Effector memory CD4-positive, alpha-beta T cell (primary cell): ENCODE data around the gene ZDHHC13.

Source experiments
- DNase-seq, 3 donors: peaks; one replicate each; pipeline ENCODE4 v3.0.0-alpha.2; 2020
- H3K27ac ChIP-seq: 2 replicates; pipeline ENCODE4 v1.7.0; 2013; ENCODE audit warnings: mild to moderate bottlenecking, low read length, moderate library complexity; ENCODE audit not compliant: insufficient read depth, poor library complexity, severe bottlenecking
- H3K27me3 ChIP-seq: replicated peaks from 2 replicates; pipeline ENCODE4 v1.7.0; 2013; ENCODE audit warnings: mild to moderate bottlenecking, low read length; ENCODE audit not compliant: insufficient read depth, control insufficient read depth, poor library complexity, severe bottlenecking
- H3K36me3 ChIP-seq: 2 replicates; pipeline ENCODE4 v1.7.0; 2013; ENCODE audit warnings: mild to moderate bottlenecking, low read length, moderate library complexity; ENCODE audit not compliant: control insufficient read depth, insufficient read depth
- H3K4me1 ChIP-seq: 2 replicates; pipeline ENCODE4 v1.7.0; 2013; ENCODE audit warnings: low read length, mild to moderate bottlenecking; ENCODE audit not compliant: control insufficient read depth, insufficient read depth, poor library complexity, severe bottlenecking
- H3K4me3 ChIP-seq: 2 replicates; pipeline ENCODE4 v1.7.0; 2013; ENCODE audit warnings: low read length, low read depth, mild to moderate bottlenecking; ENCODE audit not compliant: insufficient read depth, poor library complexity, severe bottlenecking
- H3K9me3 ChIP-seq: 2 replicates; pipeline ENCODE4 v1.7.0; 2013; ENCODE audit warnings: mild to moderate bottlenecking, low read length, moderate library complexity; ENCODE audit not compliant: control insufficient read depth

ZDHHC13 gene

GRCh38 chr11:19185036-19185435, 68.1 kb downstream of the ZDHHC13 start:
- Histone ChIP-seq H3K27me3 (no peaks in the 10 kb centered on the region), H3K4me3 (no peak overlapping the region), H3K36me3 (no peaks in the 10 kb centered on the region), H3K4me1 (no peaks in the 10 kb centered on the region), H3K27ac (no peak overlapping the region), H3K9me3 (no peaks in the 10 kb centered on the region)
- DNase-seq: no peak

- Histone ChIP-seq H3K36me3 (no peaks in the 10 kb centered on the region), H3K4me1 (no peaks in the 10 kb centered on the region), H3K9me3 (no peaks in the 10 kb centered on the region), H3K27me3 (no peaks in the 10 kb centered on the region), H3K4me3 (no peak overlapping the region), H3K27ac (no peak overlapping the region)
- no peak for DNase-seq
Measured at GRCh38 chr11:19185516-19186052, 68.6 kb downstream of the ZDHHC13 start.

GRCh38 chr11:19187114-19187832, 70.3 kb downstream of the ZDHHC13 start:
- Histone ChIP-seq H3K27me3 (no peaks in the 10 kb centered on the region), H3K4me3 (no peak overlapping the region), H3K27ac (no peak overlapping the region), H3K36me3 (no peaks in the 10 kb centered on the region), H3K4me1 (no peaks in the 10 kb centered on the region), H3K9me3 (no peaks in the 10 kb centered on the region)
- DNase-seq: no peak

GRCh38 chr11:19187833-19188258, 70.9 kb downstream of the ZDHHC13 start:
- Histone ChIP-seq H3K9me3 (no peaks in the 10 kb centered on the region), H3K4me3 (no peak overlapping the region), H3K4me1 (no peaks in the 10 kb centered on the region), H3K27ac (no peak overlapping the region), H3K36me3 (no peaks in the 10 kb centered on the region), H3K27me3 (no peaks in the 10 kb centered on the region)
- no peak for DNase-seq

- no peaks in the 10 kb centered on the region for H3K36me3 ChIP-seq
- H3K4me3 ChIP-seq: no peak overlapping the region
- no peaks in the 10 kb centered on the region for H3K4me1 ChIP-seq
- DNase-seq: no peak
- H3K9me3 ChIP-seq: no peaks in the 10 kb centered on the region
- no peak overlapping the region for H3K27ac ChIP-seq
- H3K27me3 ChIP-seq: no peaks in the 10 kb centered on the region
Measured at GRCh38 chr11:19191530-19192169, 74.7 kb downstream of the ZDHHC13 start.

GRCh38 chr11:19193916-19194315, 76.9 kb downstream of the ZDHHC13 start:
- Histone ChIP-seq H3K27me3 (no peaks in the 10 kb centered on the region), H3K9me3 (no peaks in the 10 kb centered on the region), H3K4me1 (no peaks in the 10 kb centered on the region), H3K36me3 (no peaks in the 10 kb centered on the region), H3K4me3 (no peak overlapping the region), H3K27ac (no peak overlapping the region)
- DNase-seq: no peak

- no peak for DNase-seq
- H3K9me3 ChIP-seq: no peaks in the 10 kb centered on the region
- H3K27ac ChIP-seq: no peak overlapping the region
- H3K4me1 ChIP-seq: no peaks in the 10 kb centered on the region
- H3K27me3 ChIP-seq: no peaks in the 10 kb centered on the region
- no peak overlapping the region for H3K4me3 ChIP-seq
- H3K36me3 ChIP-seq: no peaks in the 10 kb centered on the region
Measured at GRCh38 chr11:19194620-19195308, 77.8 kb downstream of the ZDHHC13 start.

- no peak overlapping the region for H3K4me3 ChIP-seq
- H3K9me3 ChIP-seq: no peaks in the 10 kb centered on the region
- H3K27me3 ChIP-seq: no peaks in the 10 kb centered on the region
- H3K4me1 ChIP-seq: no peaks in the 10 kb centered on the region
- H3K27ac ChIP-seq: no peak overlapping the region
- DNase-seq: no peak
- no peaks in the 10 kb centered on the region for H3K36me3 ChIP-seq
Measured at GRCh38 chr11:19196432-19196831, 79.5 kb downstream of the ZDHHC13 start.

GRCh38 chr11:19199048-19199447, 82.1 kb downstream of the ZDHHC13 start:
- H3K36me3 ChIP-seq: no peaks in the 10 kb centered on the region
- H3K27ac ChIP-seq: no peak overlapping the region
- H3K4me3 ChIP-seq: no peak overlapping the region
- no peaks in the 10 kb centered on the region for H3K9me3 ChIP-seq
- DNase-seq: no peak
- H3K27me3 ChIP-seq: no peaks in the 10 kb centered on the region
- no peaks in the 10 kb centered on the region for H3K4me1 ChIP-seq

- DNase-seq: no peak
- H3K9me3 ChIP-seq: no peaks in the 10 kb centered on the region
- no peak overlapping the region for H3K27ac ChIP-seq
- H3K27me3 ChIP-seq: no peaks in the 10 kb centered on the region
- H3K4me3 ChIP-seq: no peak overlapping the region
- no peaks in the 10 kb centered on the region for H3K4me1 ChIP-seq
- H3K36me3 ChIP-seq: no peaks in the 10 kb centered on the region
Measured at GRCh38 chr11:19199771-19200170, 82.8 kb downstream of the ZDHHC13 start.
